Lower lobe of right lung (tissue), 2 donors: ENCODE results near the gene AJM1. TPM values are rescaled to one million over a fixed set of nuclear protein-coding genes. Genes with fewer than 3 reads are reported as not detected.
"Not testable (repeated sequence)": the region's sequence is repeated elsewhere in the genome, so short reads cannot be mapped to it uniquely, and the experiment has no call there.

Experiments used
- ATAC-seq, 2 donors: fragments of 200-7000 bp; cut with Tn5 transposase; one replicate each; pipeline ENCODE4 v1.9.1; 2020 to 2022; ENCODE audit warnings: mild to moderate bottlenecking in 2 of 2, moderate library complexity in 2 of 2
- DNase-seq: peaks from one replicate; pipeline ENCODE4 v3.0.0-alpha.2; 2020
- H3K27ac ChIP-seq: fragments of 200-600 bp; one replicate; pipeline ENCODE4 v1.8.0; 2022
- H3K27me3 ChIP-seq: fragments of 200-600 bp; one replicate; pipeline ENCODE4 v1.8.0; 2022; ENCODE audit warnings: low read depth
- H3K36me3 ChIP-seq: fragments of 200-600 bp; one replicate; pipeline ENCODE4 v1.8.0; 2022; ENCODE audit warnings: mild to moderate bottlenecking
- H3K4me1 ChIP-seq: fragments of 200-600 bp; one replicate; pipeline ENCODE4 v1.8.0; 2022
- H3K4me3 ChIP-seq: fragments of 200-600 bp; one replicate; pipeline ENCODE4 v1.8.0; 2022; ENCODE audit warnings: mild to moderate bottlenecking
- H3K9me3 ChIP-seq: fragments of 200-600 bp; one replicate; pipeline ENCODE4 v1.8.0; 2022
- intact Hi-C: fragments of 100-400 bp; cut with DNase I; formaldehyde crosslinking; loops from one replicate; pipeline ENCODE4 v1.11.0; 2022
- total RNA-seq: library from RNA; stranded (reverse); fragmentation: NEBNext Ultra II Directional; extraction: Animal tissue kit (Norgen Biotek cat#: 25700); gene quantifications from one replicate; pipeline ENCODE4 v1.2.1, GENCODE V29; 2021
- TF ChIP-seq, protein P1 (sequence below): fragments of 200-600 bp; IDR thresholded peaks from one replicate; pipeline ENCODE4 v1.8.0; 2022; ENCODE audit warnings: antibody characterized with exemption, mild to moderate bottlenecking
- donor health status: DM: no; HTN: yes; CAD: no; lungs with severe emphysema.

AJM1 gene
- total RNA-seq, 1 donor from 2014 or later = 3.5 TPM

DNA sequence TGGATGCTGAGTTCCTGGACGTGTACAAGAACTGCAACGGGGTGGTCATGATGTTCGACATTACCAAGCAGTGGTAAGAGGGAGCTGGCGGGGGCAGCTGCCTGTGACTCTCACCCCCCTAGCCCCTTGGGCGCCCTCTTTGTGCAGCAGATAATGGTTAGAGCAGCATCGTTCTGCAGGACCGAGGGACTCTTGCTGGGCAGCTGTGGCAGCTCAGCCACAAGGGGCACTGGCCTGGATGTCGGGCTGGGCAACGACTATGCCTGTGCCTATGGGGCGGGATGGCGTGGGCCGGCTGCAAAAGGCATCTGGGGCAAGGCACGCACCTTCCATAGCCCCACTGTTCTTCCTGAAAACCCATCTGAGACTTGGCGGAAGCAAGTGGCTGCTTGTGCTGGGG lies 12.9 kb upstream of the AJM1 start:
- no peak for DNase-seq
- H3K27me3 ChIP-seq = no peaks in the 10 kb centered on the region
- no peaks in the 10 kb centered on the region for H3K9me3 ChIP-seq
- TF ChIP-seq, protein P1, sequence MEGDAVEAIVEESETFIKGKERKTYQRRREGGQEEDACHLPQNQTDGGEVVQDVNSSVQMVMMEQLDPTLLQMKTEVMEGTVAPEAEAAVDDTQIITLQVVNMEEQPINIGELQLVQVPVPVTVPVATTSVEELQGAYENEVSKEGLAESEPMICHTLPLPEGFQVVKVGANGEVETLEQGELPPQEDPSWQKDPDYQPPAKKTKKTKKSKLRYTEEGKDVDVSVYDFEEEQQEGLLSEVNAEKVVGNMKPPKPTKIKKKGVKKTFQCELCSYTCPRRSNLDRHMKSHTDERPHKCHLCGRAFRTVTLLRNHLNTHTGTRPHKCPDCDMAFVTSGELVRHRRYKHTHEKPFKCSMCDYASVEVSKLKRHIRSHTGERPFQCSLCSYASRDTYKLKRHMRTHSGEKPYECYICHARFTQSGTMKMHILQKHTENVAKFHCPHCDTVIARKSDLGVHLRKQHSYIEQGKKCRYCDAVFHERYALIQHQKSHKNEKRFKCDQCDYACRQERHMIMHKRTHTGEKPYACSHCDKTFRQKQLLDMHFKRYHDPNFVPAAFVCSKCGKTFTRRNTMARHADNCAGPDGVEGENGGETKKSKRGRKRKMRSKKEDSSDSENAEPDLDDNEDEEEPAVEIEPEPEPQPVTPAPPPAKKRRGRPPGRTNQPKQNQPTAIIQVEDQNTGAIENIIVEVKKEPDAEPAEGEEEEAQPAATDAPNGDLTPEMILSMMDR = no peak
- ATAC-seq = no peak
- no peak overlapping the region for H3K27ac ChIP-seq
- no peak overlapping the region for H3K4me3 ChIP-seq
- no peaks in the 10 kb centered on the region for H3K4me1 ChIP-seq
- peaks cover 83% of the 10 kb centered on the region for H3K36me3 ChIP-seq
- intact Hi-C loops = no loop called here

- ATAC-seq = no peak
- H3K27me3 ChIP-seq = no peaks in the 10 kb centered on the region
- H3K36me3 ChIP-seq = peaks cover 75% of the 10 kb centered on the region
- TF ChIP-seq, protein P1 = no peak
- intact Hi-C loops = no loop called here
- H3K27ac ChIP-seq = no peak overlapping the region
- H3K4me3 ChIP-seq = no peak overlapping the region
- H3K9me3 ChIP-seq = no peaks in the 10 kb centered on the region
- H3K4me1 ChIP-seq = no peaks in the 10 kb centered on the region
- no peak for DNase-seq
Measured at GRCh38 chr9:136829981-136830885, 12.0 kb upstream of the AJM1 start.

DNA sequence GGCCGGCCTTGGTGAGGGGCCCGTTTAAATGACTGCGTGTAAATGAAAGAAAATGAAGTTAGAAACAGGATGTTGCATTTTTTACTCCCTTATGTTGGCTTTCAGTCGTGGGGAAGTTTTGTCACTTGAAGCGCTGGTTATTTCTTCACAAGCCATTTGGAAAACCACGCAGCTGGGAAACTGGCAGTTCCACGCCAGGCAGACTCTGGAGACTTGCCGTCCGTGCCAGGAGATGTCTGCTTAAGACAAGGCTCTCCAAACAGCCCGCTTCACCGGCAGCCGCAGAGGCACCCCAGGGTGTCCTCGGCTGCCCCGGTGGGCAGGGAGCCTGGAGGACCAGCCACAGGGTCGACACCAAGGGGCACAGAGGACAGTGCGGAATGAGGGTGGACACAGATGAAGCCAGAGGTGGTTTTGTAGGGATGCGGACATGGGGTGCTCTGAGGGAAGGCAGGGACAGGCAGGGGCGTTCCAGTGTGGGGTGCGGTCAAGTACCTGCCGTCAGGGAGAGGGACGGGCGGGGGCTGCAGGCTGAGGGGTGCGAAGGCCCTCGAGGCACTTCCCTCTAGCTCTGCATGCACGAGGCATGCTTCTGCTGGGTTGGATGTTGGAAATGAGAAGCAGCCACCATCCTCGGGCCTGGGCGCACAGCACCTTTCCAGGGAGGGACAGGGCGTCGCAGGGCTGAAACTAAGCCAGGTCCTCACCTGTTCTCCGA lies 11.1 kb upstream of the AJM1 start:
- H3K4me3 ChIP-seq = no peak overlapping the region
- TF ChIP-seq, protein P1 = no peak
- DNase-seq = no peak
- H3K4me1 ChIP-seq = no peaks in the 10 kb centered on the region
- no peak overlapping the region for H3K27ac ChIP-seq
- H3K36me3 ChIP-seq = peaks cover 72% of the 10 kb centered on the region
- H3K9me3 ChIP-seq = no peaks in the 10 kb centered on the region
- no peak for ATAC-seq
- H3K27me3 ChIP-seq = no peaks in the 10 kb centered on the region
- intact Hi-C loops = no loop called here

DNA sequence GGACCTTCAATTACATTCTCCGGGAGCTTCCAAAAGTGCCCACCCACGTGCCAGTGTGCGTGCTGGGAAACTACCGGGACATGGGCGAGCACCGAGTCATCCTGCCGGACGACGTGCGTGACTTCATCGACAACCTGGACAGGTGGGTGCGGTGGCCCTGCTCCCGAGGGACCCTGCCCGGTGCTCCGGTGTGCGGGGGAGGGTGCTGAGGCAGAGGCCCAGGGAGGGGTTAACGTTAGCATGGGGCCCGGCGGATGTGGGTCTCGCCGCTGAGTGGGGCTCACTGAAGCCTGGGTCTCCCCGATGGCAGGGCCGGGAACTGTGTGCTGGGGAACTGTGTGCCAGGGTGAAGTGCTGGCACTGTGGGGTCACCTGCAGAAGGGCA lies 10.6 kb upstream of the AJM1 start:
- TF ChIP-seq, protein P1 = no peak
- DNase-seq = no peak
- ATAC-seq = no peak

GRCh38 chr9:136832581-136832980 lies 9.7 kb upstream of the AJM1 start:
- no peak overlapping the region for H3K4me3 ChIP-seq
- TF ChIP-seq, protein P1 = no peak
- intact Hi-C loops = no loop called here
- H3K9me3 ChIP-seq = no peaks in the 10 kb centered on the region
- peaks cover 62% of the 10 kb centered on the region for H3K36me3 ChIP-seq
- H3K4me1 ChIP-seq = no peaks in the 10 kb centered on the region
- DNase-seq (no peak), ATAC-seq (no peak)
- no peaks in the 10 kb centered on the region for H3K27me3 ChIP-seq
- H3K27ac ChIP-seq = no peak overlapping the region

More for the DNA sequence above, 10.6 kb upstream of the AJM1 start:
- Histone ChIP-seq H3K27me3 (no peaks in the 10 kb centered on the region), H3K27ac (no peak overlapping the region), H3K9me3 (no peaks in the 10 kb centered on the region), H3K36me3 (peaks cover 71% of the 10 kb centered on the region), H3K4me1 (no peaks in the 10 kb centered on the region), H3K4me3 (no peak overlapping the region)
- intact Hi-C loops = no loop called here

DNA sequence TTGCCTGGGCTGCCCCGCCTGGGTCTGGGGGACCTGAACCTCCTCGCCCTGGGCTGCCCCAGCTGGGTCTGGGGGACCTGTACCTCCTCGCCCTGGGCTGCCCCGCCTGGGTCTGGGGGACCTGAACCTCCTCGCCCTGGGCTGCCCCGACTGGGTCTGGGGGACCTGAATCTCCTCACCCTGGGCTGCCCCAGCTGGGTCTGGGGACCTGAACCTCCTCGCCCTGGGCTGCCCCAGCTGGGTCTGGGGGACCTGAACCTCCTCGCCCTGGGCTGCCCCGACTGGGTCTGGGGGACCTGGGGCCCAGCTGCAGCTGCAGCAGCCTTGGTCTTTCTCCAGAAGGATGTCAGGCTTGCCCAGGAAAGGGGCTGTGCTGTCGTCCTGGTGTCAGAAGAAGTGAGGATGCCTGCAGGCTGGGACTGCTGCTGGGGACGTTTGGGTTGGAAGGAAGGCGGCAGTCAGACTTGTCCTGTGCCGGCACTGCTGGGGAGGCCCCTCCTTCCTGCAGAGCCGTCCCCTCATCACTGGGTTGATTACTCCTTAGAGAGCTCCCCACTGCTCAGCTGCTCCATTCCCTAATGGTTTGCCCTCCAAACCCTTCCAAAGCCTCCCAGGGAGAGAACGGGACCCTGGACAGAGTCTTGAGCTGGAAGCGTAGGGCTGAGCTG lies 8.8 kb upstream of the AJM1 start:
- DNase-seq, H3K27ac ChIP-seq, H3K27me3 ChIP-seq, H3K4me1 ChIP-seq, H3K9me3 ChIP-seq, intact Hi-C loops, ATAC-seq, H3K4me3 ChIP-seq: not testable (repeated sequence)
- H3K36me3 ChIP-seq = peaks cover 60% of the 10 kb centered on the region
